GM21381 (cell line): ENCODE data around the gene VRK1.
A peak's percentile ranks its signal among the peaks of the same experiment; 100 is the strongest.

Experiments
- ATAC-seq: cut with Tn5 transposase; IDR thresholded peaks from one replicate; pipeline ENCODE4 v1.9.1; 2021; ENCODE audit warnings: mild to moderate bottlenecking, moderate library complexity; ENCODE audit not compliant: unreplicated experiment

Gene VRK1

DNA sequence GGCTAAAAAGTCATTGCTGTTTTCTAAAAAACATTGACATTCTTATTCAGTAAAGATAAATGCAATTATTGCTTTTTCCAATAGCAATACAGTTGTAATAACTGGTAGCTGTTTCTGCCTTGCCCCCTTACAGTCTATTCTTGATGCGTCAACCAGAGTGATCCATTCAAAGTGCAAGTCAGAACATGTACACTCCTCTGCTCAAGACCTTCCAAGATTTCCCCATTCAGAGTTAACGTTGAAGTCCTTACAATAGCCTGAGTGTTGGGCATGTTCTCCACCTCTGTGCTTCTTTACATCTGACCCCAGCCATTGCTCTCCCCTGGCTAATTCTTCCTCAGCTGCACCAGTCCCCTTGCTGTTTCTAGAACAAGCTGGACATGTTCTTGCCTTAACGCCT is 24.3 kb downstream of the VRK1 start:
- ATAC-seq: no peak

DNA sequence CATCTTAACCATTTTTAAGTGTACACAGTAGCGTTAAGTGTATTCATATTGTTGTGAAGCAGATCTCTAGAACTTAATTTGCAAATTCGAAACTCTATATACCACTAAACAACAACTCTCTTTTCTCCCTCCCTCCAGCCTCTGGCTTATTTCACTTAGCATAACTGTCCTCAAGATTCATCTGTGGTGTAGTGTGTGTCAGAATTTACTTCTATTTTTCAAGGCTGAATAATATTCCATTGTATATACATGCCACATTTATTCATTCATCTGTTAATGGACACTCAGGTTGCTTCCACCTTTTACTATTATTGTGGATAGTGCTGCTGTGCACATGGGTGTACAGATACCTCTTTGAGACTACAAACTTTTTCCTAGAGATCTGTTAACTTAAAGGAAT is 26.5 kb downstream of the VRK1 start:
- no peak for ATAC-seq

DNA sequence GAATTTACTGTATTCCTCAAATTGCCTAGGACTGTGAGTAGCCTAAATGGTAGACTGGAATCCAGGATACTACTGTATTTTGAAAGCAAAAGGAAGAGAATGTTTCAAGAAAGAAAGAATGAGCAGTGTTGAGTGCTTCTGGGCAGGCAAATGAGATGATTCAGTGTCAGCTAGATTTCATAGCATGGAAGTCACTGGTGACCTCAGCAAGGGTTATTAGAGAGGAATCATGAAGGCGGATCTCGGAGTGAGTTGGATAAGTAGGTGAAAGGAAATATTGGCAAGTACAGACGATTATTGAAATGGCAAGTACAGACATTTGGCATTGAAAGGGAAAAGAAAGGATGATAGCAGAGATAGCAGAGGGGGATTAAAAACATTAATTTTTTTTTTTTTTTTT is 27.1 kb downstream of the VRK1 start:
- ATAC-seq: no peak

- ATAC-seq: no peak
Observed at GRCh38 chr14:96826818-96827217, 29.6 kb downstream of the VRK1 start.

DNA sequence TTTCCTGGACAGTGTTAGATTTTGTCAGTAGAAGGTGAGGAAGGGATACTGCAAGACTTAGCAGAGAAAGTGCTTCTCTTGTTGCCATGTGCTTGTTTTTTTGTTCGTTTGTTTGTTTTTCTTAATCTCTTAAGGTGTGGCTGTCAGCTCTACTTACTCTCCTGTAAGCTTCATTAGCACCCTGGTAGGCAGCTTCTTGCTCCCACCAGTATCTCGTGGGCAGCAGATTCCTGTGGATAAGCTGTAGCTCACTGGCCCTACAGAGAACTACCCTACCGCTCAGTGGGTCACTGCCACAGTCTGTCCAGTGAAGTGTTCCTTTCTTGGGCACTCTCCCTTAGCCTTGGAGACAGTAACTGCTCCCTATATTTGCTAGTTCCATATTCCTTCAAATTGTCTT is 30.1 kb downstream of the VRK1 start:
- no peak for ATAC-seq

DNA sequence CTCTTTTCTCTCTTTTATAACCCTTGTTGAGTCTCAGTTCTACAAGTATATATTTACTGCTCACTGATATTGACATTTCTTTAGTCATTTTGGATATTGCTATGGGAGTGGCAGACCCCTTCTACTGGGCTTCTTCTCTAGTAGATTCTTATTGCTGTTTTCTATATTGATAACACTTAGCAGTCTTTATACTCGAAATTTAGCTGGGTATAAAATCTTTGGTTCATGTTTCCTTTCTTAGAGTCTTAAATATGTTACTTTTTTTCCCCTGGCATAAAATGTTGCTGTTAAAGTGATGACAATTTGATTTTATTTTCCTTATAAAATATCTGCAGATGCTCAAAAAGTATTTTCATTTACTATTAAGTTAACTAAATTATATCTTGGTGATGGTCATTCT is 32.6 kb downstream of the VRK1 start:
- no peak for ATAC-seq

DNA sequence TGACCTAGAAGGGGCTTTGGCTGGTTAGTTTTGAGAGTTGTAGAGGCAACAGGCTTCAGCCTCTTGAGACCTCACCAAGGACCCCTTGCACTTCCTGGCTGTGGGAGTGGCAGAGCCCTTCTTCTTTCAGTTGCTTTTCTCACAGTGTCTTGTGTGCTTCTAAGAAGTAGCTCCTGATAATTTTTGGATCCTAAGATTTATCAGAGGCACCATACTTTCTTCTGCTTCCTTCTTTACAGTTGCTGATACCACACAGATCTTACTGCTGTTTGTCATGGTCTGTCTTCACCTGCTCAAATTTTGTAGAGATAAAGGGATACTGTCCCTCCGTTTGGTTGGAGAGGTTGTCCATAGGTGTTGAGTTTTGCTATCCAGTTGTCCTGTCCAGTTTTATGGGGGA is 33.8 kb downstream of the VRK1 start:
- peak; percentile 51 for ATAC-seq

DNA sequence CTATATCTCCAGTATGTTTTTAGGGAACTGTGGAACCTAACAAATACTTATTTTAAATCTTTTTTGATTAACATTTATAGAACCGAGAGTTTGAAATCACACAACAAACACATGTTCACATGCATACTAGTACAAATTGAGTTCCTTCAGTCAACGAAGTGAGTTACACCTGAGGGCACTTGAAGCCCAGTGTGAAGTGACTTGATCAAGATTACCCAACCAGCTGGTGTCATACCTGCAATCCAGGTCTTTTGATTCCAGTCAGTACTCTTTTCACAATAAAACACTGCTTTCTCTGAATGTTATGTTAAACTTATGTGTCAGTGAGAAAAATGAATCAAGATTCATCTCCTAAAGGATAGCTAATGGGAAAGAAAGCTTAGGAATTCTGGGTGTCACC is 35.2 kb downstream of the VRK1 start:
- ATAC-seq: no peak

DNA sequence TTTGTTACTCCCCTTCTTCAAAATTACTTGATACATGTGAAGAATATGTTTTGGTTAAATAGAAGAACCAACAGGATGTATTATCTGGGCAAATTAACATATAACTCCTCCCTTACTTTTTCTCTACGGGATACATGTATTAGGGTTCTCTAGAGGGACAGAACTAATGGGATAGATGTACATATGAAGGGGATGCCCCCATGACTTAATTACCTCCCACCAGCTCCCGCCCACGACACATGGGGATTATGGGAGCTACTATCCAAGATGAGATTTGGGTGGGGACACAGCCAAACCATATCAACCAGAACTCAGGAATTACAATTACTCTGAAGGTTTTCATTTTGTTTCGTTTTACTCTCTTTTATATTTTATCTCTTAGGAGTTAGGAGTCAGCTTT is 41.3 kb downstream of the VRK1 start:
- no peak for ATAC-seq

DNA sequence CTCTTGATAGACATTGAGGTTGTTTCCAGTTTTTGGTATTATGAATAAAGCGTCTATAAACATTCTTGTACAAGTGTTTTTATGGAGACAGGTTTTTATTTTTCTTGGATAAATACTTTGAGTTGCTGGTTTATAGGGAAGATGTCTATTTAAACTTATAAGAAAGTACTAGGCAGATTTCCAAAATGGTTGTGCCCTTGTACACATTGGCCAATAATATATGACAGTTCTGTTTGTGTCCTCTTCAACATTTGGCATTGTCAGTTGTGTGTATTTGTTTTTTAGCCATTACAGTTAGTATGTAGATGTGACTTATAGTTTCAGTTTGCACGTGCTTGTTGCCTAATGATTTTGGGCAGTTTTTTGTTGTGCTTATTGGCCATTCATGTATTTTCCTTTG is 42.1 kb downstream of the VRK1 start:
- no peak for ATAC-seq

DNA sequence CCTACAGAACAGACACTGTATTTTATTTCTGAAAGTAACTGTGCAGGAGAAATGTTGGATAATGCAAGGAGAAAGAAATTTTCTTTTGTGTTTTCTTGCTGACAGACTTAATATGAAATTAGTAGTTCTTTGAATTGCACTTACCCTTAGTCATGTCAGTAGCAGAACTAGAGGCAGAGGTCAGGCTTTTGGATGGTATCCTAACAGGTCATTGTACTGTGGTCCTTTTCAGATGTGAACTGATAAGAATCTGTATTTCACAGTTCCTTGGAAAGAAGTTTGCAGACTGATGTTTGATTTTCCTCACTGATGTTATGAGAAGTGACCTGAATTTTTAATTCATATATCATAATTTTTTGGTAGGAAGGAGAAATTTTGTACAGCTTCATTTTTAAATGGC is 46.0 kb downstream of the VRK1 start:
- ATAC-seq: no peak

GRCh38 chr14:96844857-96845570 is 47.8 kb downstream of the VRK1 start:
- ATAC-seq: no peak

GRCh38 chr14:96847451-96847850 is 50.3 kb downstream of the VRK1 start:
- no peak for ATAC-seq

DNA sequence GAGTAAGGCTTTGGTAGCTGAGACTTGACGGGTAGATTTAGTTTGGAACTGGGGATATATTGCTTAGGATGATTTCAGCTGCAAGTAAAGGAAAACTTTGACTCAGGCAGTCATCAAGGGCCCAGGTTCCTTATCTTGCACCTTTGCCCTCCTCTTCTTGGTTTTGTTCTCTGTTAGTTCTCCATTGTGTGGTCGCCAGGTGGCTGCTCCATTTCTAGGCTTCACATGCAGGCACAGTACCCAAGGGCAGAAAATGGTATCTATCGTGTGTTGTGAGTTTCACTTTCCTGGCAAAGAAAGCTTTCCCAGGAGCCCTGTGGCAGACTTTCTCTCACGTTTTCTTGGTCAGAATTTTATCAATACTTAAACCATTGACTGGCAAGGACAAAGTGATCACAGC is 50.8 kb downstream of the VRK1 start:
- no peak for ATAC-seq

- no peak for ATAC-seq
Observed at GRCh38 chr14:96849733-96850132, 52.6 kb downstream of the VRK1 start.

- no peak for ATAC-seq
Observed at GRCh38 chr14:96851694-96852381, 54.7 kb downstream of the VRK1 start.

DNA sequence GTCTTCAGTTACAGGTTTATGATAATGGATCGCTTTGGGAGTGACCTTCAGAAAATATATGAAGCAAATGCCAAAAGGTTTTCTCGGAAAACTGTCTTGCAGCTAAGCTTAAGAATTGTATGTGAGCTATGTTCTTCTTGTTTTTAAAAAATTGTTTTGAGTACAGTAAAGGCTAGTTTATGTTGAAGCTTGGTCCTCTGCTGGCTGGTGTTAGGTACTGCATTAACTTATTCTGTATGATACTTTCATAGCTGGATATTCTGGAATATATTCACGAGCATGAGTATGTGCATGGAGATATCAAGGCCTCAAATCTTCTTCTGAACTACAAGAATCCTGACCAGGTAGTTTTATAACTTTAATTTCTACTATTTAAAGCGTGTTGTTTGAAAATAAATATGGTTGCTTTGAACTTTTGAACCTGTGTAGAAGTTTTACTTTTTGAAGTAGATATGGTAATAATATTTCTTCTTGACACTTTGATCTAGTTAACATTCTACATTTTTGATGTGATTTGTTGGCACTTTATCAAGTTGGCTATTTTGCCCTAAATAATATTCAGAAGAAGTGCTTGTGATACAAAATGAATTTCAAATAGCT is 55.7 kb downstream of the VRK1 start:
- ATAC-seq: peak; percentile 64

- ATAC-seq: no peak
Observed at GRCh38 chr14:96858643-96859042, 61.5 kb downstream of the VRK1 start.

DNA sequence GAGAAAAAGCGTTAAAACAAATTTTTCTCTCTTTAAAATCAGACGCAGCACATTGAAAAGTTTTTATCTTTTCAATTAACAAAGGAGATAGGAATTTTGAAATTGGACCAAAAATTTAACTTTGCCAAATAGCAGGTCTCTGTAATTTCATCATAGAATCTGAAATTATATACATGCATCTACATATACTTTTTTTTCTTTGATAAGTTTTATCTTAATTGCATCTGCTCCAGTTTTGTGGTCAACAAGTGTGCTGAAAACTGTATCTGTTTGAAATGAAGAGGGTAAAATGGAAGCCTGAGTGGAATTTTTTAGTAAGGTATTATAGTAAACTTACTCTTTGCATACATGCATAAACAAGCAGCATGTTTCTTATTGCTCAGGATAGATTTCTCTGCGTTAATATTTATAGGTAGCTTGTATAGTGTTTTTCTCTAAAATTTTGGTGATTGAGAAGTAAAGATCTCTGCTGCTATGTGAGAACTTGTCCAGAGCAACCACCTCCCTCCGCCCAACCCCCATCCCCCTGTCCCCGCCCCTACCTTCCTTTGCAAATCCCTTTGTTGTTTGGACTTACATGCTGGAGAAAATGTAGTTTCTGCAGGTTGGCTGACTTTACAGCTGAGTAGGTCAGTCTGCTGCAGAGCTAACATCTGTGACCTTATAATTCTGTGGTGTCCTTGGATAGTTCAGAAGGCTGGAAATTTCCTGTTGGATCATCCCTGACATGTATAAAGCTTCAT is 64.6 kb downstream of the VRK1 start:
- no peak for ATAC-seq

DNA sequence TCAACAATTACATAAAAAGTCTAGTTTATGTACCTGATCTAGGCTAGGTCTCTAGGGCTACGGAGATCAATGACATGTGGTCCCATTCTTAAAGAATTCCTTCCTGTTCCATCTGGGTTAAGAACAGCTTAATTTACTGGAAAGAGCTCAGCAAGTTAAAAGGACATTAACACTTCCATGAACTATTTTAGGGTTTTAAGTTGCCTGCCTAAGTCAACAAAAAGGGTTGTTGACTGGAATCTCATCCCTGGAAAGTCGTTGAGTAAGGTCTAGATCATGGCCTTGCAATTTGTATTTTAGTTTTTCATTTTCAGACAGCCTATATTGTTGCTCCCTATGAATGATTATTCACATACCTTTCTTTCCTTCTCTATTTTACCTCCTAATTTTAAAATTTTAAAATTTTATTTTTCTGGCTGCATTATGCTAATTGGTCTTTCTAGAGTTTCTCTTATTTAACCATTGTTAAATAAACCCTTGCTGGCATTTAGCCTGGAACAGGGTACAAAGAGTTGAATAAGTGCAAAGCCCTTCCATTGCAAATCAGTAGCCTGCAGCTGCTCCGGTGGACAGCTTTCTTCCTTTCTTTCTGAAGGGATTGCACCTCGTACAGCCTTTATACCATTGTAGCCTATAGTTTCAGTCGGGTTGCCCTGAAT is 66.3 kb downstream of the VRK1 start:
- ATAC-seq: no peak

DNA sequence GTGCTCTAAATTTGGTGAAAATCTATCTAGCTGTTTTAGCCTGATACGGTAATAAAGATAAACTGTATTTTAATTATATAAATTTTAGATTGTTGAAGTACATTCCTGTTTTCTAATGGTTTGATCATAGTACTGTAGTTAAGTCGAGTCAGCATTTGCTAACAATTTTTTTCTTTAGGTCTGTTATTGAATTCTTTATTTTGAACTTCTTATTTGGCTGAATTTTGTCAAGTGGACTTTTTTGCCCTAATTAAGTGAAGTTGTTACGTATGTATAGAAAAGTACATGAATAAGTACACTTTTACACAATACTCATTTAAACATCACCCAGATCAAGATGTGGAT is 66.8 kb downstream of the VRK1 start:
- no peak for ATAC-seq
